Gastroesophageal sphincter (tissue), 4 donors: Measurements from ENCODE around the gene TPP1. TPM values are rescaled to one million over a fixed set of nuclear protein-coding genes. Genes with fewer than 3 reads are reported as not detected.

Experiments
- ATAC-seq: fragments of 150-250 bp; one replicate; pipeline ENCODE4 v1.9.1; 2016; ENCODE audit warnings: mild to moderate bottlenecking, moderate library complexity
- H3K27ac ChIP-seq, 4 donors: fragments of 200-600 bp; sonication (generic) in 3 of 4; 1 replicate in 3 of 4; 2 replicates in 1 of 4; pipeline ENCODE4 v1.5.1; 2016 to 2019
- H3K27me3 ChIP-seq: fragments of 200-600 bp; sonication (generic); one replicate; pipeline ENCODE4 v1.5.1; 2019
- H3K36me3 ChIP-seq, 2 donors: fragments of 200-600 bp; sonication (generic); one replicate each; pipeline ENCODE4 v1.5.1; 2019; ENCODE audit warnings: control low read depth in 1 of 2
- H3K4me1 ChIP-seq, 3 donors: fragments of 200-600 bp; sonication (generic); 1 replicate in 2 of 3; 2 replicates in 1 of 3; pipeline ENCODE4 v1.5.1; 2016 to 2019; ENCODE audit warnings: control low read depth in 2 of 3
- H3K4me3 ChIP-seq, 2 donors: fragments of 200-600 bp; sonication (generic); one replicate each; pipeline ENCODE4 v1.5.1; 2019; ENCODE audit warnings: mild to moderate bottlenecking in 1 of 2, moderate library complexity in 1 of 2
- H3K9me3 ChIP-seq, 3 donors: fragments of 200-600 bp; sonication (generic); one replicate each; pipeline ENCODE4 v1.5.1; 2017 to 2019; ENCODE audit warnings: control low read depth in 2 of 3
- CTCF ChIP-seq, 4 experiments: fragments of 200-600 bp in 2 of 4; fragments of 450-650 bp in 2 of 4; sonication (generic) in 1 of 4; IDR thresholded peaks; one replicate each; pipeline ENCODE4 v1.5.1; 2017 to 2019; ENCODE audit warnings: antibody characterized with exemption in 4 of 4, mild to moderate bottlenecking in 2 of 4, moderate library complexity in 2 of 4
- EP300 ChIP-seq: sonication (generic); formaldehyde crosslinking; IDR thresholded peaks from one replicate; pipeline ENCODE4 v1.6.1; 2017; ENCODE audit warnings: antibody characterized with exemption, mild to moderate bottlenecking
- POLR2A ChIP-seq, 2 donors: fragments of 450-650 bp; IDR thresholded peaks; one replicate each; pipeline ENCODE4 v1.6.1; 2017; ENCODE audit warnings: antibody characterized with exemption in 2 of 2, mild to moderate bottlenecking in 2 of 2, moderate library complexity in 1 of 2
- POLR2AphosphoS5 ChIP-seq: sonication (generic); formaldehyde crosslinking; IDR thresholded peaks from one replicate; pipeline ENCODE4 v1.6.1; 2017; ENCODE audit warnings: antibody characterized with exemption
- whole genome bisulfite sequencing, 2 donors: methylation state at CpG; one replicate each; pipeline ENCODE4 v1.1.5; 2018; ENCODE audit warnings: low coverage in 1 of 2; 5-methylcytosine and 5-hydroxymethylcytosine counted together
- total RNA-seq, 4 donors: library from RNA; depleted of rRNA; stranded (reverse); fragments of >200 nt; gene quantifications; one replicate each; pipeline ENCODE4 v1.1.0, GENCODE V29; 2016

TPP1 gene
- total RNA-seq, 4 donors from 2014 or later, result 67.6 to 84.4 (median 76.9) TPM

GRCh38 chr11:6653656-6654055, 34.4 kb upstream of the TPP1 start:
- H3K9me3 ChIP-seq, result no peaks in the 10 kb centered on the region
- 82 to 100% methylated on average over 1 to 2 of the region's 2 CpGs for WGBS, 2 donors
- no peak for TF ChIP-seq CTCF (IDR thresholded peaks at IDR 0.05)
- no peaks in the 10 kb centered on the region for H3K36me3 ChIP-seq
- ATAC-seq, result no peak
- H3K4me1 ChIP-seq, result peaks cover 0 to 55% (median 3%) of the 10 kb centered on the region in 3 donors
- H3K4me3 ChIP-seq, result no peak overlapping the region
- H3K27me3 ChIP-seq, result no peaks in the 10 kb centered on the region
- peak overlapping the region in 2 of 4 donors; percentile 83 to 86 for H3K27ac ChIP-seq

GRCh38 chr11:6653097-6653496, 33.9 kb upstream of the TPP1 start:
- no peak overlapping the region for H3K4me3 ChIP-seq
- H3K27me3 ChIP-seq, result no peaks in the 10 kb centered on the region
- H3K36me3 ChIP-seq, result no peaks in the 10 kb centered on the region
- peaks cover 0 to 61% (median 6%) of the 10 kb centered on the region in 3 donors for H3K4me1 ChIP-seq
- TF ChIP-seq CTCF (IDR thresholded peaks at IDR 0.05) (no peak), POLR2AphosphoS5 (no peak), EP300 (no peak), POLR2A (IDR thresholded peaks at IDR 0.05) (no peak)
- H3K9me3 ChIP-seq, result no peaks in the 10 kb centered on the region
- no peak overlapping the region for H3K27ac ChIP-seq
- WGBS, 2 donors, result 92 to 100% methylated on average over 1 of the region's 1 CpG
- no peak for ATAC-seq

GRCh38 chr11:6652182-6652581, 33.0 kb upstream of the TPP1 start:
- no peak overlapping the region for H3K27ac ChIP-seq
- WGBS, 2 donors, result 37 to 57% methylated on average over 3 of the region's 3 CpGs
- no peaks in the 10 kb centered on the region for H3K9me3 ChIP-seq
- no peaks in the 10 kb centered on the region for H3K27me3 ChIP-seq
- no peak for ATAC-seq
- H3K36me3 ChIP-seq, result no peaks in the 10 kb centered on the region
- no peak overlapping the region for H3K4me3 ChIP-seq
- peaks cover 0 to 67% (median 15%) of the 10 kb centered on the region in 3 donors for H3K4me1 ChIP-seq
- no peak for TF ChIP-seq CTCF (IDR thresholded peaks at IDR 0.05)
- TF ChIP-seq POLR2AphosphoS5, result no peak
- TF ChIP-seq EP300, result no peak
- no peak for TF ChIP-seq POLR2A (IDR thresholded peaks at IDR 0.05)

GRCh38 chr11:6650980-6651379, 31.8 kb upstream of the TPP1 start:
- H3K4me3 ChIP-seq, result no peak overlapping the region
- H3K9me3 ChIP-seq, result no peaks in the 10 kb centered on the region
- TF ChIP-seq EP300 (no peak), CTCF (IDR thresholded peaks at IDR 0.05) (no peak), POLR2AphosphoS5 (no peak), POLR2A (IDR thresholded peaks at IDR 0.05) (no peak)
- no peak overlapping the region for H3K27ac ChIP-seq
- H3K27me3 ChIP-seq, result no peaks in the 10 kb centered on the region
- peaks cover 0 to 67% (median 27%) of the 10 kb centered on the region in 3 donors for H3K4me1 ChIP-seq
- H3K36me3 ChIP-seq, result no peaks in the 10 kb centered on the region
- ATAC-seq, result no peak
- 41 to 83% methylated on average over 5 to 6 of the region's 6 CpGs for WGBS, 2 donors

- Histone ChIP-seq H3K27me3 (no peaks in the 10 kb centered on the region), H3K27ac (no peak overlapping the region)
Observed at GRCh38 chr11:6650104-6650503, 30.9 kb upstream of the TPP1 start.

More at GRCh38 chr11:6650104-6650503, 30.9 kb upstream of the TPP1 start:
- peaks cover 0 to under 1% of the 10 kb centered on the region in 2 donors for H3K36me3 ChIP-seq
- H3K9me3 ChIP-seq, result no peaks in the 10 kb centered on the region
- TF ChIP-seq POLR2A (IDR thresholded peaks at IDR 0.05) (no peak), EP300 (no peak), CTCF (IDR thresholded peaks at IDR 0.05) (no peak), POLR2AphosphoS5 (no peak)
- no peak for ATAC-seq
- H3K4me1 ChIP-seq, result peaks cover 0 to 73% (median 30%) of the 10 kb centered on the region in 3 donors
- H3K4me3 ChIP-seq, result no peak overlapping the region
